ENCODE data around the gene RNPS1.

The RNPS1 gene

GRCh38 chr16:2233872-2234812 lies 33.8 kb downstream of the RNPS1 start:
- peak; percentile 28 for DNase-seq

DNA sequence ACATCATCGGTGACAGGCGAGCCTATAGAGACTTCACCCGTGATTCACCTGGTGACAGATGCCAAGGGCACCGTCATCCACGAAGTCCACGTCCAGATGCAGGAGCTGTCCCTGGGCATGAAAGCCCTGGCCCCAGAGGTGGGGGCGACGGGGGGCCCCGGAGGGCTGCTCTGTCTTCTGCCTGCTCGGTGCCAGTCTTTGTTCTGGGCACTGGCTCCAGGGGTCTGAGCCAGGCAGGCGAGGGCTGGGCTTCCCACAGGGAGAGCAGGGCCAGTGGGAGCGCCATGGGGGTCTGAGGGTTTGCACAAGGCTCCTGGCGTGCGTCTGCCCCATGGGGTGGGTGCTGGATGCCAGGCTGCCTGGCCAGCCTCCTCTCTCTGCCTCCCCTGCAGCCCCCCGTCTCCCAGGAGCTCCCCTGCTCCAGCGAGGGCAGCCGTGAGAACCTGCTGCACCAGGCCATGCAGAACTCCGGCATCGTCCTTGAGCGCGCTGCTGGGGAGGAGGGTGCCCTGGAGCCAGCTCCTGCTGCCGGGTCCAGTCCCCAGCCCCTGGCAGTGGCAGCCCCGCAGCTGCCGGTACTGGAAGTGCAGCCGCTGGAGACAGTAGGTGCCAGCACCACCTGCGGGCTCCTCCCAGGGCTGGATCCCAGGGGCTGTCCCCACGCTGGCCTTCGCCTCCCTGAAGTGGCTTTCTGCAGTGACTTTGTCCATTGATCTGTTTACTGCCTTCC lies 34.7 kb downstream of the RNPS1 start:
- no peak for DNase-seq

DNA sequence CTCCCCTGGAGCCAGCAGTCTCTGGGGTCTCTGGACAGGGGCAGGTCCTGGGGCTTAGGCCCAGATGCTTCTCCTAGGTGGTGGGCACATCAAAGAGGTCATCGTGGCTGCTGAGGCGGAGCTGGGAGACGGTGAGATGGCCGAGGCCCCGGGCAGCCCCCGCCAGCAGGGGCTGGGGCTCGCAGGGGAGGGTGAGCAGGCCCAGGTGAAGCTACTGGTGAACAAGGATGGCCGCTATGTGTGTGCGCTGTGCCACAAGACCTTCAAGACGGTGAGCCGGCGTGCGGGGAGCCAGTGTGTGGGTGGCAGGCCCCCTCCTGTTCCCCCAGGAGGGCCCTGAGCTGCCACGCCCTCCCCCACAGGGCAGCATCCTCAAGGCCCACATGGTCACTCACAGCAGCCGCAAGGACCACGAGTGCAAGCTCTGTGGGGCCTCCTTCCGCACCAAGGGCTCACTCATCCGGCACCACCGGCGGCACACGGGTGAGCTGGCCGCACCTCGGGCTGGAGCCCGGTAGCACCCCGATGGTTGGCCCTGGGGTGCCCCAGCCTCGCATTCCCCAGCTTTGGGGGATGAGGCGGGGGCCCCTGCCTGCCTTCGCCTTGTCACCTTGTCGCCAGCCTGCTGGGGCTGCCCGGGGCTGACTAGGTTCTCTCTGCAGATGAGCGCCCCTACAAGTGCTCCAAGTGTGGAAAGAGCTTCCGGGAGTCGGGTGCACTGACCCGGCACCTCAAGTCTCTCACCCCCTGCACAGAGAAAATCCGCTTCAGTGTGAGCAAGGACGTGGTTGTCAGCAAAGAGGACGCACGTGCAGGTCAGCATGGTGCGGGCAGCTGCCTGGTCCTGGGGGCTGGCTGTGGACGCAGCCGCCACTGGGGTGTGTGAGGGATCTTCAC lies 35.6 kb downstream of the RNPS1 start:
- no peak for DNase-seq

GRCh38 chr16:2231016-2231931 lies 36.7 kb downstream of the RNPS1 start:
- DNase-seq: no peak

GRCh38 chr16:2230376-2230775 lies 37.5 kb downstream of the RNPS1 start:
- DNase-seq: no peak

DNA sequence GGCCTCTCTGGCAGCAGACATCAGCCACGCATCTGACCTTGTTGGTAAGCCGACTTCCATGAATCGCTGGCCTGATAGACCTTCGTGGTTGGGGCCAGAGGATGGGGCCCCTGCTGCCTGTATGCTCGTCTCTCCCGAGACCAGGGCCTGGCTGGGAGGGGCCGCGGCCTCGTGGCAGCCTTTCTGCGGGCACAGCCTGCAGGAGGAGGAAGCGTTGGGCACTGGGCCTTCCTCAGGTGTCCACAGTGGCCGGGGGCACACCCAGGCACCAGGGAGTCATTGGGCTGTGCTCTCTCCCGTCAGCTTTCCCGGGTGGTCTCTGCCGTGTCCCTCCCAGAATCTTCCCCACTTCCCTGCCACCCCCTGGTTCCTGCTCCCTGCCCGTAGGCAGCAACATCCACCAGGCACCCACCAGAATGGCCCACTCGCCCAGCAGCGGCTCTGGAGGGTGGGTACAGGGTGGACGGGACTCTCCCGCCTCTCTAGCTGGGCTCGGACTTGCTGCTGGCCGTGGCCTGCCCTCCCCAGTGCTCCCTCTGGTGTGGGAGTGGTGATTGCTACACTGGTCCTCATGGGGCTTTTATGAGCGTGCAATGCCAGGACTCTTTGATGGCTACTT lies 38.2 kb downstream of the RNPS1 start:
- DNase-seq: no peak

GRCh38 chr16:2229091-2229490 lies 38.8 kb downstream of the RNPS1 start:
- DNase-seq: no peak

DNA sequence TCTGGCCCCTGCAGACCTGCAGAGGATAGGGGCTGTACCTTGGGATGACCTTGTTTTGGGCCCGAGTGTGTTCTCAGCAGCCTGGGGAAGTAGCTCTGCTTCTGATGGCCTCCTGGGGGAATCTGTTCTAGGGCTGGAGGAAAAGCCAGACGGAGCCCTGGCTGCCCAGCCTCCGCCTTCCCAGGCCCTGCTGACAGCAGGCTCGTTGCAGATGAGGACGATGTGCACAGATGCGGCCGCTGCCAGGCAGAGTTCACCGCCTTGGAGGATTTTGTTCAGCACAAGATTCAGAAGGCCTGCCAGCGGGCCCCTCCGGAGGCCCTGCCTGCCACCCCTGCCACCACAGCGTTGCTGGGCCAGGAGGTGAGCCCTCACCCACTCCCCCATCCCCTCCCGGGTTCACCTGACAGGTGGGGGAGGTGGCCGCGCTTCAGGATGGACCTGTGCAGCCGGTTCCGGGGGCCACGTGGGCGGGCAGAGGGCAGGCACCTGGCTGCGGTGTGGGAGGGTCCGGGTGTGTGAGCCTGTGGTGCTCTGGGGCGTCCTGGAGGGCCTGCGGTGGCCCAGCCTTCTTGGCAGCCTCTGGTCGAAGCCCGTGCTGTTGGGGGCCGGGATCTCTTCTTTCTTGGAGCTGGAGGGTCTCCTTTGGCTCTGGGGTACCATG lies 39.6 kb downstream of the RNPS1 start:
- DNase-seq: no peak

- DNase-seq: no peak
Observed at GRCh38 chr16:2226918-2227317, 41.0 kb downstream of the RNPS1 start.

DNA sequence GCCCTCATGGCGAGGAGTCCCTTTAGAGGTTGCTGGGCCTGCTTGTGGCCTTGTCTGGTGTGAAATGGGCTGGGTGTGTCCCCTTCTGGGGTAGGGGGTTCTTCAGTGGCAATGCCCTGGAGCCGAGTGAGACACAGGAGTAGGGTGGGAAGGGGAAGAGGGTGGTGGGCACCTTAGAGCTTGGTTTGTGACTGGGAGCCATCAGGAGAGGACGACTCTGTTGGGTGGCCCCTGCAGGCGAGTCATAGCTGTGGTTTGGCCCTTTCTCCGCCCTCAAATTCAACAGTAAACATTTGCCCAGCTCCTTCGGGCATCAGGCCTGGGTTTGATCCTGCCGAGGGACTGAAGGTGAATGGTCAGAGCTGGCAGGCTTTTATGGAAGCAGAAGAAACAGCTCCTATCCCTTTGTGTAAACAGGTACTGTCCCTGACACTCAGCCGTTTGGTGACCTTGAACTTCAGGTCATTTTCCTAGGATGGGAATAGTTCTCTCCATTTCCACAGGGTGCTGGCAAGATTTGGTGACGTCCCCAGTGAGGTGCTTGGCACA lies 41.6 kb downstream of the RNPS1 start:
- DNase-seq: no peak

DNA sequence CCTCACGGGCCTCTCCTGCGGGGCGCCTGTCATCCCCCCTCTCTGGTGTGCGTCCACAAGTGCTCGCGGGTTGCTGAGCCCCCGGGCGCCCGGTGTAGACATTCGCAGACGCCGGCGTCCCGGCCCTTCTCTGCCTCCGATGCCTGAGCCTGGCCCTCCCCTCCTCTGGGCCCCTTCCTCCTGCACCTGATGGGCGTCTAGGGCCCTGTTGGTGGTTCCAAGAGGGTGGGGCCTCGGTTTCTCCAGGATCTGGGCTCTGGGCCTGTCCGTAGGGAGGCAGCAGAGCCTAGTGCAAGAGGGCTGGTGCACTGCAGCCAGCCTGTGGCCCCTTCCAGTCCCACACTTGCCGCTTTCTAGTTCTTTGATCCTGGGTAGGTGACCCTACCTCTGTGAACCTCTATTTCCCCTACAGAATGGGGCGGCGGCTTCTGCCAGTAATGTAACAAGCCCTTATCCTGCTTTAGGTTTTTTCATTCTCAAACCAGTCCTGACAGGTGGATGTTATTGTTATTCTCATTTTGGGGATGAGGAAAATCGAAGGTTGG lies 43.9 kb downstream of the RNPS1 start:
- no peak for DNase-seq

DNA sequence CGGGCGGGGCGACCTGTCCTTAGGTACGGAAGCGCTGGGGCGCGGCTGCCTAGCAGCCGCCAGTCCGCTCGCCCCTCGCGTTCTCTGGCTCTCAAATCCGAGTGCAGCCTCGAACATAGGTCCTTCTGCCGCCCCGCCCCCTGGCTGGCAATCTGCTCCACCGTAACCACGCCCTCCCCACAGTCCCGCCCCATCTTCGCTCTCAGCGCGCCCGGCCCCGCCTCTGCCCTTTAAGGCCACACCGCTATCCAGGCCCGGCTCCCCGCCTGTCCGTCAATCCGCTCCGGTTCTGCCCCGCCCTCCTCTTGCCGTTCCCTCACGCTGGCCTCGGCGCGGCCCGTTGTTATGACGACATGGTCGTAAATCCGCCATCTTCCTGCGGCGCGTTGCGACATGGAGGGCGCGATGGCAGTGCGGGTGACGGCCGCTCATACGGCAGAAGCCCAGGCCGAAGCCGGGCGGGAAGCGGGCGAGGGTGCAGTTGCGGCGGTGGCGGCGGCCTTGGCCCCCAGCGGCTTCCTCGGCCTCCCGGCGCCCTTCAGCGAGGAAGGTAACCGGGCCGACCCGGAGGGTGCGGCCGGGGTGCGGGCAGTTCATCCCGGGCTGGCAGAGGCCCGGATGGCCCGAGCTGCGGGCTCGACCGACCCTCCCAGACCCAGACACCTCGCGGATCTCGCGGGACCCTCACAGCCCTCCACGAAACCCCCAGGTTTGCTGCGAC lies 44.5 kb downstream of the RNPS1 start, which contains the start of gene E4F1:
Gene E4F1, plus strand, starts transcription at position 371 of the 721 bp plus-strand sequence. Its CDS starts 23 bp downstream, at position 394.
- peak; percentile 98 for DNase-seq

DNA sequence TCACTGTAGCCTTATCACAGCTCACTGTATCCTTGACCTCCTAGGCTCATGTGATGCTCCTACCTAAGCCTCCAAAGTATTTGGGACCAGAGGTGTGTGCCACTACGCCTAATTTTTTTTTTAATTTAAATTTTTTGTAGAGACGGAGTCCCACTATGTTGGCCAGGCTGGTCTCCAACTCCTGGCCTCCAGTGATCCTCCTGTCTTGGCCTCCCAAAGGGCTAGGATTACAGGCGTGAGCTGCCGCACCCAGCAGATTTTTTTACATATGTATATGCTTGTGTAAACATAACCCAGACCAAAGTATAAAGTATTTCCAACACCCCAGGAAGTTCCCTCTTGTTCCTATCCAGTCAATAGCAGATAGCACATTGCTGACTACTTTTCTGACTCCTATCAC lies 51.6 kb downstream of the RNPS1 start:
- DNase-seq: no peak

DNA sequence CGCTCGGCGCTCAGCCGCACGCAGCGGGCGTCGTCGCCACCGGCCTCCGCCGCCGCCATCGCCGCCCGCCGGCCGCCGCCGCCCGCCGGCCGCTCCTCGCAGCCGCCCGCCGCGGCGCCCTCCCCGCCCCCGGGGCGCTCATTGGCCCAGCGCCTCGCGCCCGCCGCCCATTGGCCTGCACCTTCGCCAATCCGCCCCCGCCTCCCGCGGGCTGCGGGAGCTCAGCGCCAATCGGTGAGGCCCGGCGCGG lies 53.3 kb downstream of the RNPS1 start, which contains the start of gene PGP:
Gene PGP, minus strand, starts transcription at position 122 of the 250 bp plus-strand sequence. Its CDS starts 63 bp downstream, at position 59.
- no peak for DNase-seq

DNA sequence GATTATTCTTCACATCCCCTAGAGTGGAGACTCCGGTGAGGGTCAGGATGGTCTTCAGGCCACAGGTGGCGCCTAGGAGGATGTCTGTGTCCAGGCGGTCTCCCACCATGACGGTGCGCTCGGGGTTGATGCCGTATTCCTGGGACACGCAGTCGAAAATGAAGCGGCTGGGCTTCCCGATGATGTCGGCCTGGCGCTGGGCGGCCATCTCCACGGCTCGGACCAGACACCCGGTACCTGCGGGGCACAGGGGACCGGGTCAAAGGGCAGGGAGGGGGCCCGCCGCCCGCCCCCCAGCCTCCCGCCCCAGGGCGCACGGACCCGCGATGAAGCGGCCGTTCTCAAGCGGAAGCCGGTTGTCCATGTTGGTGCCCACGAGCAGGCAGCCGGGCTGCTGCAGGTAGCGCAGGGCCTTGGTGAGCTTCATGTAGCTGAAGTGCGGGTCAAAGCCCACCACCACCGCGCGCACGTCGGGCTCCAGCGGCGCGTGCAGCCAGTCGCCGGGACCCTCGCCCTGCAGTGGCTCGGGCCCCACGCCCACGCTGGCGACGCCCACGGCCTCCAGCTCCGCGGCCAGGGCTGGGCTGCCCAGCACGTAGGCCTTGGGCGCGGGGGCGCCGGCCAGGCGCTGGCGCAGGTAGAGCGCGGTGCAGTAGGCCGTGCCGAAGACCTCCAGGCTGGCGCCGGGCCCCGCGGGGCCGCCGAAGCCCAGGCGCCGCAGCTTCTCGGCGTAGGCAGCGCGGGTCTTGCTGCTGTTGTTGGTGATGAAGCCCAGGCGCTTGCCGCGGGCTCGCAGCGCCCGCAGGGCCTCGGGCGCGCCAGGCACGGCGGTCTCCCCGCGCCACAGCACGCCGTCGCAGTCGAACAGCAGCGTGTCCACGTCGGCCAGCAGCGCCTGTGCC lies 53.9 kb downstream of the RNPS1 start:
- DNase-seq: no peak

DNA sequence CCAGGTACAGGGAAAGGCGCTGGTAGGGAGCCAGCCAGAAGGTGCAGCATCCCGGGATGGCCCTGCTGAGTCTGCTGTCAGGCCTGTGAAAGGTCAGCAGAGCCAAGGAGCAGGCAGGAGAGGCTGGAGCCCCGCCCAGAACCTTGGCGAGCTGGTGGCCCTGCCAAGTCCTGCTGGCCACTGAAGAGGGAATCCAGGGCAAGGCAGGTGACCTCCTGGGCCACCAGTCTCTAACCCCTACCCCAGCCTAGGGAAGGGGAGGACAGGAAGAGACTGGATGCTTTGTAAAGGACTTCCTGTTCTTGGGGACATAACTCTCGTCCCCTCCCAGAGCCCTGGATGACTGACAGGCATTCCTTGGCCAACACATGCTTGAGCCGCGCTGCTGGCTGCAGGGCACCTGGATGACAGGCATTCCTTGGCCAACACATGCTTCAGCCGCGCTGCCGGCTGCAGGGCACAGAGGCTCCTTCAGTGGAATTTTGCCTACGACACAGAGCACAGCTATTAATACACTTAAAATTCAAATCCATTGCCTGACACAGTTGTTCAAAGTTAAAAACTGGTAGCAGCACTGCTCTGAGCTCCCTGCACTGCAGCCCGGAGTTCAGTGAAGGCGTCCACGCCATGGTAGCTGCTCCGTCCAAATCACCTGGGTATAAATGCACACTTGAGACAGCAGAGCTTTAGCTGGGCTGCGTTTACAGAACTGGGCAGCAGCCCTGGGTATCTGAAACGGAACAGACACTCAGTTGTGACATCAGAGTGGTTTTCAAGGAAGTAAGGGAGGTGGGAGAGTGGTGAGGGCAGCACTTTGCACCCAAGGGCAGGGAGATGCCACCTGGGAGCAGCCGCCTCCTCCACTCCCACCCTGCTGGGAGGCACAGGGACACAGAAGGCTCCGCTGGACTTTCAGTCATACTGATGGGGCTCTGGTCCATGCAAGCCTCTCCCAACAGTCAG lies 55.3 kb downstream of the RNPS1 start:
- DNase-seq: no peak

GRCh38 chr16:2211923-2212347 lies 56.0 kb downstream of the RNPS1 start:
- DNase-seq: no peak

Data from NCI-H1417 treated with DMSO at 0.1 percent for 48 hours (cell line).